CD4-positive, CD25-positive, alpha-beta regulatory T cell (primary cell): ENCODE results near the gene SLC5A12. TPM values are rescaled to one million over a fixed set of nuclear protein-coding genes. Genes with fewer than 3 reads are reported as not detected.

Experiments
- ATAC-seq, 2 donors: fragments of 150-1000 bp; cut with Tn5 transposase; one replicate each; pipeline ENCODE4 v1.10.0; 2021; ENCODE audit warnings: low read depth in 2 of 2, moderate number of reproducible peaks in 2 of 2, moderate library complexity in 1 of 2
- DNase-seq, 3 donors: peaks; one replicate each; pipeline versions ENCODE4 v3.0.0 to v3.0.0-alpha.2; 2012 to 2022; ENCODE audit warnings: mixed read lengths in 1 of 3
- H3K27ac ChIP-seq: one replicate; pipeline ENCODE4 v1.7.0; 2013; ENCODE audit warnings: mild to moderate bottlenecking, low read length; ENCODE audit not compliant: insufficient read depth, poor library complexity, severe bottlenecking
- H3K27me3 ChIP-seq: one replicate; pipeline ENCODE4 v1.7.0; 2013; ENCODE audit warnings: low read length; ENCODE audit not compliant: control insufficient read depth, insufficient read depth
- H3K36me3 ChIP-seq: one replicate; pipeline ENCODE4 v1.7.0; 2013; ENCODE audit warnings: mild to moderate bottlenecking, low read length, moderate library complexity; ENCODE audit not compliant: control insufficient read depth, insufficient read depth
- H3K4me1 ChIP-seq: 2 replicates; pipeline ENCODE4 v1.7.0; 2013; ENCODE audit warnings: mild to moderate bottlenecking, low read length; ENCODE audit not compliant: insufficient read depth, control insufficient read depth, poor library complexity, severe bottlenecking
- H3K4me3 ChIP-seq: one replicate; pipeline ENCODE4 v1.7.0; 2013; ENCODE audit warnings: low read depth, mild to moderate bottlenecking, low read length, moderate library complexity
- H3K9me3 ChIP-seq, 2 experiments: 1 replicate in 1 of 2; 2 replicates in 1 of 2; pipeline ENCODE4 v1.7.0; 2013; ENCODE audit warnings: low read length in 2 of 2, mild to moderate bottlenecking in 1 of 2, moderate library complexity in 1 of 2; ENCODE audit not compliant: control insufficient read depth in 2 of 2
- H3K27ac Mint-ChIP-seq, 3 donors: one replicate each; pipeline ENCODE4 v1.8.0; 2020 to 2022; ENCODE audit warnings: mild to moderate bottlenecking in 3 of 3, mixed read lengths in 3 of 3, moderate library complexity in 2 of 3
- H3K27me3 Mint-ChIP-seq: one replicate; pipeline ENCODE4 v1.8.0; 2022; ENCODE audit warnings: mild to moderate bottlenecking, mixed read lengths
- H3K36me3 Mint-ChIP-seq: one replicate; pipeline ENCODE4 v1.8.0; 2020; ENCODE audit warnings: mixed read lengths
- H3K4me1 Mint-ChIP-seq, 4 donors: one replicate each; pipeline ENCODE4 v1.8.0; 2020 to 2022; ENCODE audit warnings: mixed read lengths in 4 of 4, mild to moderate bottlenecking in 1 of 4
- H3K4me3 Mint-ChIP-seq, 4 donors: one replicate each; pipeline ENCODE4 v1.8.0; 2020 to 2022; ENCODE audit warnings: mild to moderate bottlenecking in 4 of 4, mixed read lengths in 4 of 4, moderate library complexity in 3 of 4
- H3K9me3 Mint-ChIP-seq, 7 donors: one replicate each; pipeline ENCODE4 v1.8.0; 2020 to 2022; ENCODE audit warnings: mixed read lengths in 7 of 7, mild to moderate bottlenecking in 3 of 7, moderate library complexity in 2 of 7
- polyA plus RNA-seq, 4 donors: library from polyadenylated mRNA; unstranded; fragments of 300-500 nt; fragmentation: Illumina TruSeq; gene quantifications; one replicate each; pipeline ENCODE4 v1.2.3, GENCODE V29; 2021
- total RNA-seq: library from RNA; stranded (reverse); gene quantifications from one replicate; pipeline ENCODE4 v1.2.3, GENCODE V29; 2022

SLC5A12 gene
- total and polyA plus RNA-seq, 5 donors from 2014 or later: not detected

- no peak overlapping the region for H3K4me3 Mint-ChIP-seq
- H3K9me3 Mint-ChIP-seq: peaks cover 0 to 18% (median 4%) of the 10 kb centered on the region in 7 donors
- H3K4me1 Mint-ChIP-seq: no peaks in the 10 kb centered on the region
- no peak overlapping the region for H3K27ac ChIP-seq
- H3K36me3 ChIP-seq: no peaks in the 10 kb centered on the region
- no peak overlapping the region for H3K4me3 ChIP-seq
- H3K36me3 Mint-ChIP-seq: no peaks in the 10 kb centered on the region
- no peaks in the 10 kb centered on the region for H3K9me3 ChIP-seq
- ATAC-seq (no peak), DNase-seq (no peak)
- no peak overlapping the region for H3K27ac Mint-ChIP-seq
- no peaks in the 10 kb centered on the region for H3K27me3 ChIP-seq
- no peaks in the 10 kb centered on the region for H3K4me1 ChIP-seq
- no peaks in the 10 kb centered on the region for H3K27me3 Mint-ChIP-seq
Observed at GRCh38 chr11:26739366-26740073, 17.7 kb upstream of the SLC5A12 start.

GRCh38 chr11:26734691-26735090 lies 12.8 kb upstream of the SLC5A12 start:
- peaks cover 0 to 18% (median 9%) of the 10 kb centered on the region in 7 donors for H3K9me3 Mint-ChIP-seq
- DNase-seq (no peak), ATAC-seq (no peak)
- H3K36me3 Mint-ChIP-seq: no peaks in the 10 kb centered on the region
- Histone ChIP-seq H3K9me3 (peaks cover 0 to 3% of the 10 kb centered on the region in 2 experiments), H3K36me3 (no peaks in the 10 kb centered on the region), H3K4me1 (no peaks in the 10 kb centered on the region), H3K4me3 (no peak overlapping the region), H3K27me3 (no peaks in the 10 kb centered on the region), H3K27ac (no peak overlapping the region)
- H3K27ac Mint-ChIP-seq: no peak overlapping the region
- no peak overlapping the region for H3K4me3 Mint-ChIP-seq
- H3K27me3 Mint-ChIP-seq: no peaks in the 10 kb centered on the region
- H3K4me1 Mint-ChIP-seq: no peaks in the 10 kb centered on the region

DNA sequence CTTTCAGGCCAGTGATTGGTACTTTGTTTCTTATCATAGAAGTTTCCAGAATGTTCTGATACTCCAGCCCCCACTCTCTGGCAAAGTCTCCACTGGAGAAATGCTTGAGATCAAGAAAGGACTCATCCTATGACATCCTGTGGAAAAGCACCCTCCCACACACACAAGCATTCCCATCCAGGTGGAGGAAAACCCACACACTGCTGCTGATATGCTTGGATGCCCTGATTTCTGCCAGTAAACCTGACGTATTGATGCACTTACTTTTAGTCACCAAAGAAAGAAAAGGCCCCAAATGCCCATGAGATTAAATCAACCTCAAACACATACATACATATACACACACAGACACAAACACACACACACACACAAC lies 9.2 kb upstream of the SLC5A12 start:
- Histone ChIP-seq H3K27ac (no peak overlapping the region), H3K9me3 (peaks cover 0 to 3% of the 10 kb centered on the region in 2 experiments), H3K27me3 (no peaks in the 10 kb centered on the region), H3K4me1 (no peaks in the 10 kb centered on the region), H3K4me3 (no peak overlapping the region), H3K36me3 (no peaks in the 10 kb centered on the region)
- peaks cover 0 to 16% (median 7%) of the 10 kb centered on the region in 7 donors for H3K9me3 Mint-ChIP-seq
- no peak overlapping the region for H3K4me3 Mint-ChIP-seq
- DNase-seq: no peak
- H3K36me3 Mint-ChIP-seq: no peaks in the 10 kb centered on the region
- H3K4me1 Mint-ChIP-seq: no peaks in the 10 kb centered on the region
- no peak for ATAC-seq
- H3K27me3 Mint-ChIP-seq: no peaks in the 10 kb centered on the region
- no peak overlapping the region for H3K27ac Mint-ChIP-seq

- peaks cover 0 to 16% (median 7%) of the 10 kb centered on the region in 7 donors for H3K9me3 Mint-ChIP-seq
- H3K4me3 Mint-ChIP-seq: no peak overlapping the region
- Histone ChIP-seq H3K27me3 (no peaks in the 10 kb centered on the region), H3K27ac (no peak overlapping the region), H3K9me3 (peaks cover 0 to 3% of the 10 kb centered on the region in 2 experiments), H3K4me3 (no peak overlapping the region), H3K36me3 (no peaks in the 10 kb centered on the region), H3K4me1 (no peaks in the 10 kb centered on the region)
- ATAC-seq (no peak), DNase-seq (no peak)
- no peaks in the 10 kb centered on the region for H3K27me3 Mint-ChIP-seq
- H3K4me1 Mint-ChIP-seq: no peaks in the 10 kb centered on the region
- no peak overlapping the region for H3K27ac Mint-ChIP-seq
- H3K36me3 Mint-ChIP-seq: no peaks in the 10 kb centered on the region
Observed at GRCh38 chr11:26730414-26731083, 8.7 kb upstream of the SLC5A12 start.

- Histone ChIP-seq H3K27ac (no peak overlapping the region), H3K9me3 (peaks cover 0 to 3% of the 10 kb centered on the region in 2 experiments), H3K4me3 (no peak overlapping the region), H3K36me3 (no peaks in the 10 kb centered on the region), H3K27me3 (no peaks in the 10 kb centered on the region), H3K4me1 (no peaks in the 10 kb centered on the region)
- Mint-ChIP-seq H3K4me1 (no peaks in the 10 kb centered on the region), H3K27me3 (no peaks in the 10 kb centered on the region), H3K27ac (no peak overlapping the region), H3K36me3 (no peaks in the 10 kb centered on the region), H3K4me3 (no peak overlapping the region), H3K9me3 (peaks cover 0 to 17% (median 8%) of the 10 kb centered on the region in 7 donors)
- DNase-seq (no peak), ATAC-seq (no peak)
Observed at GRCh38 chr11:26729284-26729683, 7.4 kb upstream of the SLC5A12 start.

GRCh38 chr11:26726960-26727359 lies 5.1 kb upstream of the SLC5A12 start:
- no peaks in the 10 kb centered on the region for H3K36me3 ChIP-seq
- H3K36me3 Mint-ChIP-seq: no peaks in the 10 kb centered on the region
- ATAC-seq (no peak), DNase-seq (no peak)
- no peak overlapping the region for H3K27ac Mint-ChIP-seq
- H3K4me3 ChIP-seq: no peak overlapping the region
- H3K9me3 Mint-ChIP-seq: peaks cover 1 to 22% (median 7%) of the 10 kb centered on the region in 7 donors
- no peaks in the 10 kb centered on the region for H3K27me3 ChIP-seq
- H3K27me3 Mint-ChIP-seq: no peaks in the 10 kb centered on the region
- H3K4me1 ChIP-seq: no peaks in the 10 kb centered on the region
- H3K4me3 Mint-ChIP-seq: no peak overlapping the region
- peaks cover 3 to 4% of the 10 kb centered on the region in 2 experiments for H3K9me3 ChIP-seq
- H3K27ac ChIP-seq: no peak overlapping the region
- H3K4me1 Mint-ChIP-seq: no peaks in the 10 kb centered on the region

DNA sequence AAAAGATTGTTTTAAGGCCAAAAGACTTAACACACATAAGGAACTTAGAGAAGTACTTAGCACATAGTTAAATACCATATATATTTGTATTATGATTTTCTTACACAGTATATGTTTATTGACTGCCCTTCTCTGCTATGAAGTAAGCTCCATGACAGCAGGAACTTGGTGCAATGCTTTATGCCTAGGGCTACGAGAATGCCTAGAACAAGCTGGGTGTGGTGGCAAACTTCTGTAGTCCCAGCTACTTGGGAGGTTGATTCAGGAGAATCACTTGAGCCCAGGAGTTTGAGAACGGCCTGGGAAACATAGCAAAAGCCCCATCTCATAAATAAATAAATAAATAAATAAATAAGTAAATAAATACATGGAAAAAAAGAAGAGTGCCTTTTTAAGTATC lies 1.9 kb downstream of the SLC5A12 start:
- no peak for DNase-seq
- H3K9me3 Mint-ChIP-seq: peaks cover 2 to 29% (median 6%) of the 10 kb centered on the region in 7 donors
- Histone ChIP-seq H3K27me3 (no peaks in the 10 kb centered on the region), H3K36me3 (no peaks in the 10 kb centered on the region), H3K27ac (no peak overlapping the region), H3K4me3 (no peak overlapping the region), H3K9me3 (peaks cover 0 to 4% of the 10 kb centered on the region in 2 experiments), H3K4me1 (no peaks in the 10 kb centered on the region)
- no peak overlapping the region for H3K27ac Mint-ChIP-seq
- H3K27me3 Mint-ChIP-seq: no peaks in the 10 kb centered on the region
- ATAC-seq: no peak
- no peaks in the 10 kb centered on the region for H3K4me1 Mint-ChIP-seq
- no peaks in the 10 kb centered on the region for H3K36me3 Mint-ChIP-seq
- H3K4me3 Mint-ChIP-seq: no peak overlapping the region
